Anterior cingulate cortex (tissue), 58 donors: ENCODE results near the gene PAX6.
A peak's percentile ranks its signal among the peaks of the same experiment; 100 is the strongest.

Experiments used
- DNase-seq, 58 donors: peaks; one replicate each; lab custom pipeline; 2025; lab: John Stamatoyannopoulos, UW

PAX6 gene

DNA sequence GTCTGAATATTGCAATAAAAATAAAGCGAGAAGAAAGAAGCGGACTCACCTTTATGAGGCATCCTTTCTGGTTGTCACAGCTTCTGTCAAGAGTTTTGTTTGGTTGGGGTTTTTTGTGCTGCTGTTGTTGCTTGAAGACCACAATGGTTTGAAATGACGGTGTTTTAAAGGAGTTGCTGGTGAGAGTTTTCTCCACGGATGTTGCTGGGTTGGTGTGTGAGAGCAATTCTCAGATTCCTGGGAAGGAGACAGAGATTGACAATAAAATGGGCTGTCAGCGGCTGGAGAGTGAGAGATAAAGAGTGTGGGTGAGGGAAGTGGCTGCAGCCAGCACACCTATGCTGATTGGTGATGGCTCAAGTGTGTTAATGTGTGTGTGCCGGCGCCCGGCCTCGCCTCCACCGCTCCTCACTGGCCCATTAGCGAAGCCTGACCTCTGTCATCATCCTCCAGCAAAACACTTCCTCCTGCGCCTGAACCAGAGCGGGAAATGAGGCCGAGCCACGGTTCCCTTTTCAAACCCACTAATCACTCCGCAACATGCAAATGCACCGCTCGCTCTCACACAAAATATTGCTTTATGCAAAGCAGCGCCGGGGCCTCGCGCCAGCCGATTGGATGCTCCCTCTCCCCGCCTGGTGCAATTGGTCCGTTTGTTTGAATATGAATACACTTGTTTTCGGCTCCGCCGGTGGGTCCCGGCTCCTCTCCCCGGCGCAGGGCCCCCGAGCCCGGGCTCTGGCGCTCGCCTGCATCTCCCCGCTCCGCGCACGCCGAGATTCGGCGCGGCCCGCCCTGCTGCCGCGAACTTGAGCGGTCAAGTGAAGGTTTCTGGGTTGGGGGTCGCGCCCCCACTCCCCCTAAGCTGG is at the start of gene PAX6:
TSS of gene PAX6 (minus strand) at position 544 of the 869 bp plus-strand sequence. CDS start 4,911 bp downstream, outside the sequence.
- peak in 53 of 58 donors; percentile 28 to 93 (median 74) for DNase-seq

- no peak for DNase-seq
Observed at GRCh38 chr11:31860391-31860790, 49.3 kb upstream of the PAX6 start.

GRCh38 chr11:31856248-31856647 is 45.1 kb upstream of the PAX6 start:
- DNase-seq = no peak

GRCh38 chr11:31855466-31855865 is 44.3 kb upstream of the PAX6 start:
- DNase-seq = no peak

DNA sequence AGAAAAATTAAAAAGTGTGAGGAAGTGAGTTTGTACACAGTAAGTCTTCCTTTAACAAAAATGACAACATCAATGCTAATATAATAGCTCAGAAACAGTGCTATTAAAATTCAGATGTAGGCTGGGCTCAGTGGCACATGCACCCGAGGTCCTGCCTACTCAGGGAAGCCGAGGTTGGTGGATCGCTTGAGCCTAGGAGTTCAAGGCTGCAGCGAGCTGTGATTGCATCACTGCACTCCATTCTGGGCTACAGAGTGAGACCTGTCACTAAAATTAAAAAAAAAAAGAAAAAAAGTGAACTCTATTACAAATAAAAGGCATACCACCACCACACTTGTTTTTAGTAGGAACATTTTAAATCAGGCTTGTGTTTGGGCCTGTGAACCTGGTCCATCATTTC is 39.2 kb upstream of the PAX6 start:
- DNase-seq = no peak

- no peak for DNase-seq
Observed at GRCh38 chr11:31847761-31848160, 36.6 kb upstream of the PAX6 start.

GRCh38 chr11:31845331-31845730 is 34.2 kb upstream of the PAX6 start:
- DNase-seq = no peak

DNA sequence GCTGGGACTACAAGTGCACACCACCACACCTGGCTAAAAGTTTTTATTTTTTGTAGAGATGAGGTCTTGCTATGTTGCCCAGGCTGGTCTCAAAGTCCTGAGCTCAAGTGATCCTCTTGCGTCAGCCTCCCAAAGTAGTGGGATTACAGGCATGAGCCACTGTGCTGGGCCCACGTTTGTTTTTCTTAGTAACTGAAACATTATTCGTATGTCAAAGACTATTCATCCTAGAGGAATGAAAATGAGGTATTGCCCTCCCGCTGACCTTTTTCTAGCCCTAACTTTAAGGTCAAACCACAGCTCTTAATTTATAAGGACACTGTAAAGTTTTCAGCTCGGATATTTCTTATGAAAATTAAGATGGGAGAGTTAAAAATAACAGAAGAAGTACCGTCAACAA is 33.2 kb upstream of the PAX6 start:
- DNase-seq = no peak

DNA sequence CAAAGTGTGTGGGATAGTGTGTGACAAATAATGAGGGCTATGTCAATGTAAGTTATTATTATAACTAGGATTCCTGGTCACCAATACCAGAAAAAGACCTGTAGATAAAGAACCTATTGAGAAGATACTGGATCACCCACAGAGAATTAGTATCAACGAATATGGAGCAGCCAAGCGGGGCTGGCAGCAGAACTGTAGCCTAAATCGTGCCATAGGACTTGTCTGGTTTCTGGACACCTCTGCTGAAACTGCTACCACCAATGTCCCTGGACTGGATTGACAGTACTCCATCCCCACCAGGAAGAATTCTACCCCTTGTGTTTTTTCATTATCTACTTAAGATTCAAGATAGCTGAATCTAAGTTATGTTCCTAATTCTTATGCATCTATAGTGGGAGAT is 30.3 kb upstream of the PAX6 start:
- no peak for DNase-seq

DNA sequence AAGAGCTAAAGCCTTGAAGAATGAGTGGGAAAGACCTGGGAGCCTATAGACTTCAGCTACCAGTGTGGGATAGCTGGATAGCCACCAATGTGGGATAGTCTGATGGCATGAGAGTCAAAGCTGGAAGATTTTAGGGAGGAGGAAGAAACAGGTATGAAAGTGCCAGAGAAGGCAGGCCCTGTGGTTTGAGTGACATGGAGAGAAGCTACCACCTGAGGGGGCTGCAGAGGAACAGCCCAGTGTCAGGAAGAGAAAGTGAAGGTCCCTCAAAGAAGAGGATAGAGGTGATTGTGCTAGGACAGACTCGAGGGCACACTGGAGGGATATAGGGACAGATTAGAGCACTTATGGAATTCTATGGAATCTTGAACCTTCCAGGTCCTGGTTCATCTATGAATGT is 23.1 kb upstream of the PAX6 start:
- no peak for DNase-seq

DNA sequence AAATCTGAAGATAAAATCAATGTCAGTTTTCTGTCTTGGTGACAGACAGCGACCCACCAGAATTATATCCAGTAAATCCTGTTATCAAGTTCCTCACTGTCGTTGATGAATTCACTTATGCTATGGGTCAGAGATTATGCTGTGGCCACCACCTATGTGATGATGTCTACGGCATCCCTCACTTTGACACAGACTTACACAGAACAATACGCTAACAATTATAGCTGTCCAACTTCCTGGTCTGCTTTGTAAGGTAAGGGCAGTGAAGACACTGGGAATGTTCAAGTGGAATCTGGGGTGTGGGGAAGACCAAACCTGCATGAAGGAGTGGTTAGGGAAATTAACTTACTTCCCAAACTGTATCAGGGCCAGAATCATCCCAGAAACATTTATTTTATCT is 19.3 kb upstream of the PAX6 start:
- DNase-seq = no peak

DNA sequence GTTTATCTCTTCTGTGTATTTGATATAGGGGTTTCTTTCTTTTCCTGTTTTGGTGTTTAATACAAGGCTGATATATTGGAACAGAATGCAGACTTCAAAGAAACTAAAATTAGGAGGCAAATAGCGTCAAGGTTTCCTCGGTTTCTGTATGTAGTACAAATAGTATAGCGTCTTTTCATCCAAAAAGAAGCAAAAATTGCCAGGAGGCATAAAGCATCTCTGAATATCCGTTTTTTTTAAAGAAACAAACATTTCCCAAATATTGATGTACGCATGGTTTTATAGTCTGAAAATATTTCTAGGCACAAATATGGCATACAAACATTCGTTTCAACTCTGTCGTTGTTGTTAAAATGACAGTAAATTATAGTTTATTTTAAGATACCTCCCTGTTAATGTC is 17.1 kb upstream of the PAX6 start:
- DNase-seq = no peak

- DNase-seq = no peak
Observed at GRCh38 chr11:31827455-31828206, 16.5 kb upstream of the PAX6 start.

DNA sequence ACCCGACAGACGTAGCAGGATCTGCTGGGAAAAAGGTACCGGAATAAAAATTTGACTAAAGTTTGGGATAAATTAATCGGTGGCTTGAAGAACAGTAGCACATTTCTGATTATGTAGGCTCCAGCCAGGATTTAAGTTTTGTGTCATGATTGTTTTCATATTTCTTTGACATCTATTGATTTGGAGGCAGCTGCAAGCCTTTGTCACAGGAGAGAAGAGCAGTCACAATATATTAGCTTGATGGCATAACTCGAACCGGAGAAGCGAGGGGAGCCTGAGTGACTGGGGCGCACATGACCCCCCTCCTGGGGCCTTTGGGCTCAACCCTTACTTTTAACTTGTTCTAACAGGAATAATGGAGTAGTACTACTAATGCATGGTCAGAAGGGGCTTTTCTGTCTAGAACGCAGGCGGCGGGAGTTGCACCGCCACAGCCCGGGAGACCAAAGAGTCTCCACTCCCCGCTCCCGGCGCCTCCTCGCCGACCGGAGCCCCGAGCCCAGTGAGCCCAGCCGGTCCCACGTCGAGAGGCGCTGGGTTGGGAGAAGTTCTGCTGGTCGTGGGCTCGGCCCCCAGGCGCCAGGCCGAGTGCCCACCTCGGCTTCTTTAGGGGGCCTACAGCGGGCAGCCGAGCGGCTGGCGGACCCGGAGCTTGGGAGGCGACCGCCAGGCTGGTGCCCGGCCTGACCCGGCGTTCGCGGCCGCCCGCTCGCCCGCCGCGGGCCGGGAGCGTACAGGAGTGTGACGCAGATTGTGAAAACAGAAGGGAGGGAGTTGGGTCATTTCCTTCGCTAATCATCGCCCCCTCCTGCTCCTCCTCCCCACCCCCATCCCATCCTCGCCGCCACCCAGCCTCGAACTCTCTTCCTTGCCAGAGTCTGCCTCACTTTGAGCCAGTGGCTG is 15.7 kb upstream of the PAX6 start:
- no peak for DNase-seq

DNA sequence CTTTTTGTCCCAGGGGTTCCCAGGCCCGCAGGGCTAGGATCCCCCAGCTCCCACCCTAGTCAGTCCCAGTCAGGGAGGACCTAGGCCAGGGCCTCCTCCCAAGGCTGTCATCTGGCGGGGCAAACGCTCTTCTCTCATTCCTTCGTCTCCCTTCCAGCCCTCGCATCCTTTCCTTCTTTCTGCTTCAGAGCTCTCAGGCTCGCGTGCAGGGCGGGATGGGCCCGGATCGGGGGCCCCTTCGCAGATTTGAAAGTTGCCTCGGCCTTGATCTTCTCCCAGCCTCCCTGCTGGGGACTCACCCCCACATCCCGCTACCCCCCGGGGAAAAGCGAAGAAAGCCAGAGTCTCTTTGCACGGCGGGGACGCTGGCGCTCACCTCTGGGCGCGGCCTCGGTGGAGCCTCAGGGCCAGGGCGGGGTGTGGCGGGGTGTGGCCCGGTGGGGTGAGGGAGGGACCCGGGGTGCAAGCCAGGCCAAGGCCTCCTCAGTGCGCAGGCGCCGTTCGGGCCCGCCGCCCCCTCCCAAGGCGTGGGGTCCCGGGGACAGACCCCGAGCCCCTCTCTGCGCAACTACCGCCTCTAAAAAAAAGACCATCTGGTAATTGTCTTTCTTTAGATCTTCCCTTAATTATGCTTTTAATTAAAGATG is 14.8 kb upstream of the PAX6 start:
- DNase-seq = no peak

- no peak for DNase-seq
Observed at GRCh38 chr11:31824879-31825837, 14.0 kb upstream of the PAX6 start.

DNA sequence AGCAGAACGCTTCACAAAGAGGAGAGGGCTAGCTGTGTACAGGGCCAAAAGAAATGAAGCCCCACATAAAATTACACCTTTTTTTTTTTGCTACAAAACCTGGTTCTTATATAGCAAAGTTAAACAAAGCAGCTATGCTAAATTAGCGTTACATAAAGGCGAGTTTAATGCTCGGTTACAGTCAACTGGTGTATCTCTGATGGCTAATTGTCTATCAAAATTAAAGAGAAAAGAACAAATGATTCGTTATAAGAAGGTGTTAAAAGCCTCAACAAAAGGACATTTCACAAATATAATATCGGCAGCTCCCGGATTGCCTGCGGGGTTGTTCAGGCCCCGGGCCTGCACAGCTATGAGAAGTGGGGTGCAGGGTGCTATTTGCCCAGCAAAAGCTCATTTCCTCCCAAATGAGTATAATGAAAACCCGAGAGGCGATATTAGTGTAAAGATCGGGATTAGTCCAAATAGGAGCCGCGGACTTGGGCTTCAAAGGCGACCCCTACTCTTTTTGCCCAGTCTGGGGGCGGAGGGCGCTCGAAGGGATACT is 13.3 kb upstream of the PAX6 start:
- DNase-seq = no peak

DNA sequence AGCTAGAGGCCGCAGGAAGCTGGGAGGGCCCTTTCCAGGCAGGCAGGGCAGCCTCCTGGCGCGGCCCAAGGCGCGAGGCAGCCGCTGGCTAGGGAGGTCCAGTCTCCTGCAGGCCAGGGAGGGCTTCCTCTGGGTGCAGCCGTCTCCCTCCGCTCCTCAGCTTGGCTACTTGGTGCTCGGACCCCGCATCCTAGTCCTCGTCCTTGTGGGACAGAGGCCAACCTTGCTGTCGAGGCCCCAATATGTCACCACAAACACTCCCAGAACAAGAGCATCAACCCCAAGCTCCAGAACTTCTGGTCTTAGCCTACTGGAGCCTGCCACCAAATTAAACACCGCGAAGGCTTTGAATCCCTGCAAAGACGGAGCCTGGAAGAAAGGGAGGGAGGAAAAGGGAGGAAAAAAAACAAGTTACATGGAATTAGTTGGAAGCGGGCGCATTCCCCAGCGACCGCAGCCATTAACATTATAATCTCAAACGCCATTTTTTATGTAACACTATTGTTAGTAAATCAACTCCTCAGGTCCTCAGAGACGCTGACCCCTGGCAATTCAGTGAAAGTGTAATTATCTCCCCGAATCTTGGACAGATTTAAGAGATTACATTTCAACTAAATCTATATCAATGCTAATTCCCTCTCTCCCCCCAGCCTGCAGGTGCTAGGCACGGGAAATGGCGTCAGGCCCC is 12.7 kb upstream of the PAX6 start:
- no peak for DNase-seq
